COLO668 (cell line): ENCODE results near the gene GJC3.
A peak's percentile ranks its signal among the peaks of the same experiment; 100 is the strongest.
"Not testable (repeated sequence)": the region's sequence is repeated elsewhere in the genome, so short reads cannot be mapped to it uniquely, and the experiment has no call there.

Source experiments
- DNase-seq: peaks from one replicate; lab custom pipeline; 2025; ENCODE audit not compliant: unreplicated experiment; lab: John Stamatoyannopoulos, UW

The GJC3 gene

GRCh38 chr7:99928994-99929729 is at the start of gene GJC3:
TSS of gene GJC3 (minus strand) at chr7:99929620. CDS start at chr7:99929620, 0 bp downstream.
- peak; percentile 72 for DNase-seq

GRCh38 chr7:99976626-99977025 is 47.2 kb upstream of the GJC3 start:
- DNase-seq = no peak

DNA sequence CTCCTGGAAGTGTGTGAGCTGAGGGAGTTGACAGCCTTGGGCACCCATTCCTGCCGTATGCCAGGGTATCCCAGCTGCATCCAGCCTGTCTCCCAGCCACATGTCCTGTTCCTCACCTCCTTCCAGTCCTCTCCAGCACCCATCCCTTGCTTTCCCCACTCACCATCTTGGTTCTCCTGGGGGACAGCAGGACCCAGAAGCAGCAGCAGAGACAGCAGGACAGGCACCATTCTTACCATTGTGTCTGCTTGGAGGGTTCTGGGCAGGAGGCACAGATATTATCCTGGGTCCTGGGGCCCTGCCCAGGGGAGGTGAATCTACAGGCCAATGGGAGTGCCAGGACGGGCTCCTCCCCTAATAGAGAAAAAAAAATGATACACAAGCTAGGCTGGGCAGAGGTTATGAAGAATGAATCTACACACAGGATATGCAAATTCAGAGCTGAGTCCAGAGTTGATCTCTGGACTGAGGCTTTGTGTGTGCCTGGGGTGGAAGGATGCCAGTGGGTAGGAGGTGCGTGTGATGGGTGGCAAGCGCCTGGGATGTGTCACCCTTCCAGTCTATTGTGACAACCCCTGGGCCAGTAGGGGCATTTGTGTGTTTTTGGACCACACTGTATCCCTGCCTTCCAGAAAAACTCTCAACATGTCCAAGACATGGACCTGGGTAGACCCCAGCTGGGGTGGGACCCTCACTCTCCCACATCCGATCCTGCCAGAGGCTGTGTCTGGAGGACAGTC is 46.5 kb upstream of the GJC3 start, which contains the start of gene AZGP1:
Gene AZGP1, minus strand, starts transcription at position 250 of the 740 bp plus-strand sequence. Its CDS starts 11 bp downstream, at position 239.
- no peak for DNase-seq

DNA sequence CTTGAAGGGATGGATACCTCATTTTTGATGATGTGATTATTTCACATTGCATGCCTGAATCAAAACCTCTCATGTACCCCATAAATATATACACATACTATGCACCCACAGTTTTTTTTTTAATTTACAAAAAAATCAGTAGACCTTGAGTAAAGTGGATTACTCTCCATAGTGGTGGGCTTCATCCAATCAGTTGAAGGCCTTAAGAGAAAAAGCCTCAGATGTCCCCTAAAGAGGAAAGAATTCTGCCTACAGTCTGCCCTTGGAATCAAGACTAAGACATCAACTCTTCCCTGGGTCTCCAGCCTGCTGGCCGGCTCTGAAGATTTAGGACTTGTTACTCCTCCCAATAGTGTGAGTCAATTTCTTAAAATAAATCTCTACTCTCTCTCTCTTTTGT is 45.3 kb upstream of the GJC3 start:
- DNase-seq = no peak

DNA sequence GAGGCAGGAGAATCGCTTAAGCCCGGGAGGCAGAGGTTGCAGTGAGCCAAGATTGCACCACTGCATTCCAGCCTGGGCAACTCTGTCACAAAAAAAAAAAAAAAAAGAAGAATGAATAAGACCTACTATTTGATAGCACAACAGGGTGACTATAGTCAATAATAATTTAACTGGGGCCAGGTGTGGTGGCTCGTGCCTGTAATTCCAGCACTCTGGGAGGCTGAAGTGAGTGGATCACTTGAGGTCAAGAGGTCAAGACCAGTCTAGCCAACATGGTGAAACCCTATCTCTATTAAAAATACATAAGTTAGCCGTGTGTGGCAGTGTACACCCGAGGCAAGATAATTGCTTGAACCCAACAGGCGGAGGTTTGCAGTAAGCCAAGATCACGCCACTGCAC is 44.4 kb upstream of the GJC3 start:
- DNase-seq = not testable (repeated sequence)

- no peak for DNase-seq
Observed at GRCh38 chr7:99971242-99971641, 41.8 kb upstream of the GJC3 start.

DNA sequence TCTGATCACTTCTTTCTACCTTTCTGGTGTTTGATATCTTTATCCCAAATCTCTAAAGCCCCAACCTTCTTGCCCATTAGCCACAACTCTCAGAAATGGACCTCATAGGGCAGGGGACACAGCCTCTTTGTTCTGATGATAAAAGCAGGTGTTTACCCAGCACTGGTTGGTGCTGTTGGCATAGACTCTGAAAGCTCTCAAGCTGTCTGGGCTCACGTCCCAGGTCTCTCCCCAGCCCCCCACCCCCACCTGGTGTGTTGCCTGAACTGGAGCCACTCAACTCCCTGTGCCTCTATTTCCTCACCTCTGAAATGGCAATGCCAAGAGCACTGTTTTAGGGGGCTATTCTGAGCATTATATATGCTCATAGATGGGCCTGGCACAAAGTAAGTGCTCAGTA is 40.4 kb upstream of the GJC3 start:
- DNase-seq = not testable (repeated sequence)

DNA sequence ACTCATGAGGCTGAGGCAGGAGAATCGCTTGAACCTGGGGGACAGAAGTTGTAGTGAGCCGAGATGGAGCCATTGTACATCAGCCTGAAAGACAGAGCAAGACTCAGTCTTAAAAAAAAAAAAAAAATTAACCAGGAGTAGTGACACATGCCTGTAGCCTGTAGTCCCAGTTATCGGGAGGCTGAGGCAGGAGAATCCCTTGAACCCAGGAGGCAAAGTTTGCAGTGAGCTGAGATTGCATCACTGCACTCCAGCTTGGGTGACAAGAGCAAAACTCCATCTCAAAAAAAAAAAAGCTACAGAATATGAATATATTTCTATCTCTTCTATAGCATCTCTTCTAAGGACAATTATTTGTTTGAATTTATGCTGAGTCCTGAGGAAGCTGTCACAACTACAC is 39.9 kb upstream of the GJC3 start:
- DNase-seq = no peak

GRCh38 chr7:99958564-99959227 is 29.3 kb upstream of the GJC3 start:
- no peak for DNase-seq

GRCh38 chr7:99955247-99955646 is 25.8 kb upstream of the GJC3 start:
- DNase-seq = peak; percentile 31

- not testable (repeated sequence) for DNase-seq
Observed at GRCh38 chr7:99954643-99955042, 25.2 kb upstream of the GJC3 start.

GRCh38 chr7:99953649-99954048 is 24.2 kb upstream of the GJC3 start:
- DNase-seq = no peak

GRCh38 chr7:99952649-99953048 is 23.2 kb upstream of the GJC3 start:
- DNase-seq = not testable (repeated sequence)

DNA sequence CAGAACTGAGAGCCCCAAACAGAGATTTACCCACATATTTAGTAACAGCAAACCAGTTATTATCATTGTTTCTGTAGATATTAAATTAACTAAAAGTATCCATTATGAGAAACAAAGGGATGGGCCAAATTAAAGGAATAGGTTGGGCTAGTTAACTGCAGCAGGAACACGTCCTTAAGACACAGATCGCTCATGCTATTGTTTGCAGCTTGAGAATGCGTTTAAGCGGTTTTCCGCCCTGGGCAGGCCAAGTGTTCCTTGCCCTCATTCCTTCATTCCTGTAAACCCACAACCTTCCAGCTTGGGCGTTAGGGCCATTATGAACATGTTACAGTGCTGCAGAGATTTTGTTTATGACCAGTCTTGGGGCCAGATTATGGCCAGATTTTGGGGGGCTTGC is 21.4 kb upstream of the GJC3 start:
- DNase-seq = not testable (repeated sequence)

- DNase-seq = no peak
Observed at GRCh38 chr7:99949645-99950228, 20.3 kb upstream of the GJC3 start.

GRCh38 chr7:99947608-99948007 is 18.2 kb upstream of the GJC3 start:
- DNase-seq = no peak

DNA sequence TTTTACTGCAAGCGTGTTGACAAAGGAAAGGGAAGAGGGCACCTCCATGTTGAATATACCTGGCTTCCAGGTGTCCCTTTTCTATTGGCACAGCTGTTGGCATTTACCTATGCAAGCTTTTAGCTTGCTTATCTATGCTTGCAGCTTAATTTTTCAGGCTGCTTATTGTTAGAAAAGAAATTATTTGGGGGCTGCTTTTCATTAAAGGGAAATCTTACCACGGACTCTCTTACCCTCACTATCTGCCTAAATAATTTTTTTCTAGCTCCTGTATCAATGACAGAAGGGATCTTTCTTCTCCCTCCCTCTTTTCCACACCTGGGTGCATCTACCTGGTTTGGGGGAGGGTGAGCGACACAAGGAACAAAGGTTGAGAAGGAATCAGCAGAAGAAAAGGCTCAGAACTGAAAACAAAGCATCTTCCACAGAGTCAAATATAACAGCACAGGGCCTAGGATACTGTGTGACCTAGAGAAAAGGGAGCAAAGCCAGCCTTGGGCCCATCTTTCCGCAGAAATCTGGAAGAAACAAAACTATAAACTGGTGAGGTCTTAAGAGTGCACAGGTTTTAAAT is 15.2 kb upstream of the GJC3 start:
- peak; percentile 46 for DNase-seq

- peak; percentile 84 for DNase-seq
Observed at GRCh38 chr7:99943641-99944496, 14.4 kb upstream of the GJC3 start.

GRCh38 chr7:99938296-99938695 is 8.9 kb upstream of the GJC3 start:
- DNase-seq = no peak

DNA sequence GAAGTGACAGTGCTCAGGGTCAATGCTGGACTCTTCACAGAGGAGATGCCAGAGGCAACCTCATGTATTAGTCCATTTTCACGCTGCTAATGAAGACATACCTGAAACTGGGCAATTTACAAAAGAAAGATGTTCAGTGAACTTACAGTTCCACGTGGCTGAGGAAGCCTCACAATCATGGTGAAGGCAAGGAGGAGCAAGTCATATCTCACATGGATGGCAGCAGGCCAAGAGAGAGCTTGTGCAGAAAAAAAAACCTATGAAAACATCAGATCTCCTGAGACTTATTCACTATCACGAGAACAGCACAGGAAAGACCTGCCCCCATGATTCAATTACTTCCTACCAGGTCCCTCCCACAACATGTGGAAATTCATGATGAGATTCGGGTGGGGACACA is 5.6 kb upstream of the GJC3 start:
- not testable (repeated sequence) for DNase-seq
